HEK293T (cell line): ENCODE results near the gene PARP12.

Experiments used
- BHLHE40 ChIP-seq: fragments of 450-650 bp; IDR thresholded peaks from 2 replicates; pipeline ENCODE4 v1.6.1; 2016; ENCODE audit warnings: mild to moderate bottlenecking, moderate library complexity, borderline replicate concordance
- CTBP1 ChIP-seq: fragments of 450-650 bp; IDR thresholded peaks from 2 replicates; pipeline ENCODE4 v1.6.1; 2016; ENCODE audit warnings: borderline replicate concordance
- ELF4 ChIP-seq: fragments of 450-650 bp; IDR thresholded peaks from 2 replicates; pipeline ENCODE4 v1.6.1; 2017; ENCODE audit warnings: antibody characterized with exemption
- FOXA1 ChIP-seq: fragments of 450-650 bp; IDR thresholded peaks from 2 replicates; pipeline ENCODE4 v1.6.1; 2016; ENCODE audit warnings: mild to moderate bottlenecking
- FOXK2 ChIP-seq: fragments of 450-650 bp; IDR thresholded peaks from 2 replicates; pipeline ENCODE4 v1.6.1; 2016; ENCODE audit warnings: mild to moderate bottlenecking
- FOXM1 ChIP-seq: fragments of 450-650 bp; IDR thresholded peaks from 2 replicates; pipeline ENCODE4 v1.6.1; 2017; ENCODE audit warnings: mild to moderate bottlenecking, borderline replicate concordance
- HDGF ChIP-seq: fragments of 450-650 bp; IDR thresholded peaks from 2 replicates; pipeline ENCODE4 v1.6.1; 2017; ENCODE audit warnings: antibody characterized with exemption, borderline replicate concordance
- L3MBTL2 ChIP-seq: fragments of 450-650 bp; conservative IDR thresholded peaks from 2 replicates; pipeline ENCODE4 v1.6.1; 2016; ENCODE audit warnings: mild to moderate bottlenecking
- NFRKB ChIP-seq: fragments of 450-650 bp; IDR thresholded peaks from 2 replicates; pipeline ENCODE4 v1.6.1; 2016; ENCODE audit warnings: mild to moderate bottlenecking, moderate library complexity
- PKNOX1 ChIP-seq: fragments of 450-650 bp; IDR thresholded peaks from 2 replicates; pipeline ENCODE4 v1.6.1; 2016
- SP1 ChIP-seq: fragments of 450-650 bp; IDR thresholded peaks from 2 replicates; pipeline ENCODE4 v1.6.1; 2017
- SUZ12 ChIP-seq: fragments of 450-650 bp; IDR thresholded peaks from 2 replicates; pipeline ENCODE4 v1.6.1; 2016; ENCODE audit warnings: mild to moderate bottlenecking
- TARDBP ChIP-seq: fragments of 450-650 bp; IDR thresholded peaks from 2 replicates; pipeline ENCODE4 v1.6.1; 2016
- ZNF384 ChIP-seq: fragments of 450-650 bp; IDR thresholded peaks from 2 replicates; pipeline ENCODE4 v1.6.1; 2016

- TF ChIP-seq ELF4 = no peak
- TF ChIP-seq SP1 = no peak
- TF ChIP-seq PKNOX1 = no peak
- no peak for TF ChIP-seq FOXM1
- TF ChIP-seq TARDBP = no peak
- TF ChIP-seq SUZ12 = no peak
- TF ChIP-seq BHLHE40 = no peak
- no peak for TF ChIP-seq CTBP1
- no peak for TF ChIP-seq NFRKB
- TF ChIP-seq ZNF384 = no peak
- TF ChIP-seq HDGF = no peak
- TF ChIP-seq FOXA1 = no peak
- no peak for TF ChIP-seq L3MBTL2
- no peak for TF ChIP-seq FOXK2
Observed at GRCh38 chr7:140019606-140020005, 43.1 kb downstream of the PARP12 start.
